ENCODE measurements around the gene GBP3.
"Not testable (repeated sequence)": the region's sequence is repeated elsewhere in the genome, so short reads cannot be mapped to it uniquely, and the experiment has no call there.

The GBP3 gene

GRCh38 chr1:88979054-88979748 lies 43.5 kb downstream of the GBP3 start:
- no peak for DNase-seq (ENCODE audit: low spot score)

- DNase-seq (ENCODE audit: low spot score), result no peak
Observed at GRCh38 chr1:88976235-88976634, 46.4 kb downstream of the GBP3 start.

- DNase-seq (ENCODE audit: low spot score), result not testable (repeated sequence)
Observed at GRCh38 chr1:88974616-88975172, 48.0 kb downstream of the GBP3 start.

GRCh38 chr1:88973520-88974137 lies 49.0 kb downstream of the GBP3 start:
- DNase-seq (ENCODE audit: low spot score), result no peak

- no peak for DNase-seq (ENCODE audit: low spot score)
Observed at GRCh38 chr1:88961647-88962275, 60.9 kb downstream of the GBP3 start.

- DNase-seq (ENCODE audit: low spot score), result no peak
Observed at GRCh38 chr1:88961081-88961480, 61.6 kb downstream of the GBP3 start.
